ENCODE results near the gene POMT1.
"Not testable (repeated sequence)": the region's sequence is repeated elsewhere in the genome, so short reads cannot be mapped to it uniquely, and the experiment has no call there.

Gene POMT1

GRCh38 chr9:131469356-131469755 is 33.4 kb upstream of the POMT1 start:
- Histone ChIP-seq H3K9ac (ENCODE audit: low read length) (no peak overlapping the region), H3K27ac (ENCODE audit: low read depth, low read length) (no peak overlapping the region), H3K9me2 (replicated peaks; ENCODE audit: insufficient read depth, low read length) (no peaks in the 10 kb centered on the region), H3K9me3 (ENCODE audit: insufficient read depth, low read length) (no peaks in the 10 kb centered on the region), H3K4me3 (ENCODE audit: insufficient read depth, low read length, poor library complexity, severe bottlenecking) (no peak overlapping the region), H4K20me1 (ENCODE audit: low read depth, low read length) (peaks cover 3% of the 10 kb centered on the region; the same call in 1 of the 2 replicates), H3F3A (ENCODE audit: insufficient read depth) (peaks cover 9% of the 10 kb centered on the region; the same call in 1 of the 2 replicates), H2AFZ (ENCODE audit: low read depth, low read length, severe bottlenecking) (no peak overlapping the region), H3K27me3 (ENCODE audit: low read length) (no peaks in the 10 kb centered on the region), H3K36me3 (ENCODE audit: low read length) (peaks cover 33% of the 10 kb centered on the region), H3K79me2 (ENCODE audit: insufficient read depth, low read length) (peaks cover 17% of the 10 kb centered on the region), H3K4me2 (ENCODE audit: low read depth, low read length, poor library complexity, severe bottlenecking) (no peak overlapping the region)
- TF ChIP-seq CTCF (IDR thresholded peaks at IDR 0.05; ENCODE audit: insufficient read depth, low read length, poor library complexity, severe bottlenecking) = no peak

- Histone ChIP-seq H3K79me2 (ENCODE audit: insufficient read depth, low read length) (peaks cover 17% of the 10 kb centered on the region), H3K4me2 (ENCODE audit: low read depth, low read length, poor library complexity, severe bottlenecking) (no peak overlapping the region)
Observed at GRCh38 chr9:131469951-131470350, 32.8 kb upstream of the POMT1 start.

GRCh38 chr9:131470581-131470991 is 32.1 kb upstream of the POMT1 start:
- H3F3A ChIP-seq (ENCODE audit: insufficient read depth) = peaks cover 9% of the 10 kb centered on the region; the same call in 1 of the 2 replicates
- no peak overlapping the region for H3K9ac ChIP-seq (ENCODE audit: low read length)
- no peak overlapping the region for H3K4me2 ChIP-seq (ENCODE audit: low read depth, low read length, poor library complexity, severe bottlenecking)
- no peak overlapping the region for H3K27ac ChIP-seq (ENCODE audit: low read depth, low read length)
- H3K27me3 ChIP-seq (ENCODE audit: low read length) = no peaks in the 10 kb centered on the region
- no peaks in the 10 kb centered on the region for H3K9me2 ChIP-seq (replicated peaks; ENCODE audit: insufficient read depth, low read length)
- no peak overlapping the region for H3K4me3 ChIP-seq (ENCODE audit: insufficient read depth, low read length, poor library complexity, severe bottlenecking)
- peaks cover 3% of the 10 kb centered on the region; the same call in 1 of the 2 replicates for H4K20me1 ChIP-seq (ENCODE audit: low read depth, low read length)
- no peak overlapping the region for H2AFZ ChIP-seq (ENCODE audit: low read depth, low read length, severe bottlenecking)
- TF ChIP-seq EZH2phosphoT487 (conservative IDR thresholded peaks at IDR 0.05; ENCODE audit: low read length) = no peak
- TF ChIP-seq CTCF (IDR thresholded peaks at IDR 0.05; ENCODE audit: insufficient read depth, low read length, poor library complexity, severe bottlenecking) = no peak
- peaks cover 39% of the 10 kb centered on the region for H3K36me3 ChIP-seq (ENCODE audit: low read length)
- peaks cover 17% of the 10 kb centered on the region for H3K79me2 ChIP-seq (ENCODE audit: insufficient read depth, low read length)
- H3K9me3 ChIP-seq (ENCODE audit: insufficient read depth, low read length) = no peaks in the 10 kb centered on the region

More at GRCh38 chr9:131469951-131470350, 32.8 kb upstream of the POMT1 start:
- Histone ChIP-seq H3K36me3 (ENCODE audit: low read length) (peaks cover 37% of the 10 kb centered on the region), H3K9me2 (replicated peaks; ENCODE audit: insufficient read depth, low read length) (no peaks in the 10 kb centered on the region), H3K4me3 (ENCODE audit: insufficient read depth, low read length, poor library complexity, severe bottlenecking) (no peak overlapping the region), H3K27ac (ENCODE audit: low read depth, low read length) (no peak overlapping the region), H2AFZ (ENCODE audit: low read depth, low read length, severe bottlenecking) (no peak overlapping the region), H3K9ac (ENCODE audit: low read length) (no peak overlapping the region), H3K9me3 (ENCODE audit: insufficient read depth, low read length) (no peaks in the 10 kb centered on the region), H3F3A (ENCODE audit: insufficient read depth) (peaks cover 9% of the 10 kb centered on the region; the same call in 1 of the 2 replicates), H4K20me1 (ENCODE audit: low read depth, low read length) (peaks cover 3% of the 10 kb centered on the region; the same call in 1 of the 2 replicates), H3K27me3 (ENCODE audit: low read length) (no peaks in the 10 kb centered on the region)
- TF ChIP-seq CTCF (IDR thresholded peaks at IDR 0.05; ENCODE audit: insufficient read depth, low read length, poor library complexity, severe bottlenecking) (no peak), EZH2phosphoT487 (conservative IDR thresholded peaks at IDR 0.05; ENCODE audit: low read length) (no peak)

- H3K9me2 ChIP-seq (replicated peaks; ENCODE audit: insufficient read depth, low read length); H3F3A ChIP-seq (ENCODE audit: insufficient read depth); H3K27me3 ChIP-seq (ENCODE audit: low read length); H4K20me1 ChIP-seq (ENCODE audit: low read depth, low read length); H3K9ac ChIP-seq (ENCODE audit: low read length); H3K4me3 ChIP-seq (ENCODE audit: insufficient read depth, low read length, poor library complexity, severe bottlenecking); H3K9me3 ChIP-seq (ENCODE audit: insufficient read depth, low read length); H3K27ac ChIP-seq (ENCODE audit: low read depth, low read length); H2AFZ ChIP-seq (ENCODE audit: low read depth, low read length, severe bottlenecking); H3K4me2 ChIP-seq (ENCODE audit: low read depth, low read length, poor library complexity, severe bottlenecking): not testable (repeated sequence)
- H3K36me3 ChIP-seq (ENCODE audit: low read length) = peaks cover 37% of the 10 kb centered on the region
- peaks cover 17% of the 10 kb centered on the region for H3K79me2 ChIP-seq (ENCODE audit: insufficient read depth, low read length)
Observed at GRCh38 chr9:131472085-131472484, 30.6 kb upstream of the POMT1 start.

Data from SU-DHL-6 (cell line).